Hematopoietic multipotent progenitor cell treated with erythropoietin and hydrocortisone succinate and interleukin-3 and kit ligand, for 4 days (in vitro differentiated cells): Measurements from ENCODE around the gene NAT9.
A peak's percentile ranks its signal among the peaks of the same experiment; 100 is the strongest.

Source experiments
- DNase-seq: peaks from one replicate; pipeline ENCODE4 v3.0.0-alpha.2; 2015

Gene NAT9

DNA sequence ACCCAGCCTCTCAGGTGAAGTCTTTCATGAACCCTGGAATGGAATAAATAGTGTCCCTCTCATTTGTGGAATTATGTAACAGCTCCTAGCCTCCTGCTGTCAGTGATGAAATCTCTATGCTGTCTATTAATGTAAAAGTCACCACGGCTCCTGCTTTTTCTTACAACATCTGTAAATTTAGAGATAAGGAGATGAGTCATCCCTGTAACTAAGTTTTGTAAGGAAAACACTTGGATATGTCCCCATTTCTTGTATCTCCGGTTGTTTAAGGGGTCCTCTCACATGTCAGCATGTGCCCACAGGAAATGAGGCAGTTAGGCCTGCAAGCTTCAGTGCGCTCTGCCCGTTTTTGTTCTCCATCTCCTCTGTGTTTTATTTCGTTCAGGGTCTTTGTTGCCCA is 2.8 kb upstream of the NAT9 start:
- peak; percentile 44 for DNase-seq

DNA sequence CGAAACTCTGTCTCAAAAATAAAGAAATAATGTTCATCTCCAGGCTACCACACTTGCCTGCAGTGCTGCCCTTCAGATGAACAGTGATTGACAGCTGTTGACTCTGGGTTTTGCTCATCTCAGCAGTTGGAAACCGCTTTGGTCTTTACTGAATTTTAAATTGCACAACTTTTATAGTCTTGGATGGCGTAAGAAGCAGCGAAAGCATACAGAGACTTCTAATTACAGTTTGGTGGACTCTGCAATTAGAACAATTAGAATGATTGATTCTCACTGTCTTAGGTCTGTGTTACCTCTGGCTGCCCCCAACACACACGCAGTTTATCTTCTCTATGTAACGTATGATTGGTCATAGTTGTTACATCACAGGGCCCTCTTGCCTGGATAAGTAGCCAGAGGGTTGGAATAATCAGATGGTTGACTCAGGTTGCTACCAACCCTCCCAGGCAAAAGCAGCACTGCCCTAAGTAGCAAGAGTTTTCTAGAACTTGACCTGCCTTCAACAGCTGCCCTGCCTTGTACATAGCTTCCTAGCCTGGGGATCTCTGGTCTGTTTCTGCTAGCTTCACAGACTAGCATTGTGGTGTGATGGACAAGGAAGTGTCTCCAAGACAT is 1.9 kb upstream of the NAT9 start:
- DNase-seq, result peak; percentile 56

GRCh38 chr17:74776990-74777389 is 845 bp upstream of the NAT9 start:
- DNase-seq, result peak; percentile 65

DNA sequence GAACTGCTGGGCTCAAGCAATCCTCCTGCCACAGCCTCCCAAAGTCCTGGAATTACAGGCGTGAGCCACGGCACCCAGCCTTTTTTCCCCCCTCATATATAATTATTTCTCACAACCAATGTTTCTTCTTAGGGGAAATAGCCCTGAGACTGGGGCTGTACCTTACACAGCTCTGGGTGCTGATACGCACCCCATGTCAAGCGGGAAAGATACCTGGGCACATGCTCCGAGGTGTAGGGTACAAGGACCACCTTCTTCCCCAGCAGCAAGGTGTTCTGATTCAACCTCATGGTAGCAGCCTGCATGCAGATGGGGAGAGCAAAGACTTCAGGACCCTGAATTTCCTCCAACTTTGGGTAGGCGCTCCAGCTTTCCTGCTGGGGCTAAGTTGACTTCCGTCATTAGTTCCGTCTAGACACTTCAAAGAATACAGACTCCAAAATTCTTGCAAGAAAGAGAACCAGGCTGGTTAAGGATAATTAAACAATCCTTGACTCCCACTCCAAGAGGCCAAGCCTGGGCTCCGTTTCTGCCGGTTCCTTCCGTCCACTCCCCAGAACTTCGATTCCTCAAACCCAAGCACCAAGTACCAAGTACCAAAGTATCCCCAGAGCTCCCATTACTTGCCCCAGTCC is 619 bp downstream of the NAT9 start:
- peak; percentile 32 for DNase-seq

DNA sequence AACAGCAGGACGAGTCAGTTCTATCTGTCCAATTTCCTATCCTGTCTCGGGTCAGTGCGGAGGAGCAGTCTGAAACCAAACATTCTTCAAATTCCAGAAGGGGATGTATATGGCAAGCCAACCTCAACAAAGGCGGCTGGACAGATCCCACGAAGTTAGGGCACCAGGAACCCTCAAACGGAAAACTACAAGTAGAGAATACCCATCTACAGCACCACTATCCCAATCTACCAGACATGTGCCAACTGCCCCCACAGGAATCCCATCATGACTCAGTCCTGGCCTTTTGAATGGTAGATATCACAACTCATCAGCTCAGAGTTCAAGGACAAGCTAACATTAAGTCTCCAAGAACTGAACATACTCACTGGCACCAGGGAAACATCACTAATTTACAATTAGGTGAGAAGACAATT is 2.3 kb downstream of the NAT9 start:
- no peak for DNase-seq

DNA sequence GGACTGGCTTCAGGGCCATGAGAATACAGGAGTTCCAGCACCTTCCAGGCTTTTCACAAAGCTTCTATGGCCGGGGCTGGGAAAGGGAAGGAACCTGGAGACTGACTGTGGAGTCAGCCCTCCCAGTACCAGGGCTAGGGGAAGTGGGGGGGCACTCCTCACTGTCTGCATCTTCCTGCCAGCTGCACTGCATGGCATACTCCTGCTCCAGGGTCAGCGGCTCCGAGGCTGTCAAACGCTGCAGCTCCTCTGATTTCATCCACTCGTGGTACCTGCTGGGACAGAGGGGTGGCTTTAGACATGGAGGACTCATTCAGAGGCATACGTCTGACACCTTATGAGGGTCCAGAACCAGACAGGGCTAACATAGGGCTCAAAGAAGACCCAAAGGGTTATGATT is 2.7 kb downstream of the NAT9 start:
- no peak for DNase-seq

DNA sequence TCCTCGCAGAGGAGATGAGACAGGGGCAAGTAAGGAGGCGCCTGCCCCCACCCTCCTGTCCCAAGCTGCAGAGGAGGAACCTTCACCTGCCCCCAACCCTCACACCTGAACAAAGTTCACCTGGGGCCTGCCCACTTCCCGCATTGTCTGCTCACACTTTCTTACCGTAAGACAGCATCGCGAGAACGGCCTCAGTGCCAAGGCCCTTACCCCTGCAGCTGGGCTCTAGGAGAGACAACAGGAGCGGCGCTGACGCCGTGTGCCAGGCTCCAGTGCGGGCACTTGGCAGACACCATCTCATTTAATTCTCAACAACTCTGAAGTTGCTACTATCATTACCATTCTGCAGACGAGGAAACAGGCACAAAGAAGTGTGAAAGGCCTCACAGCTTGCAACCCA is 4.1 kb downstream of the NAT9 start:
- no peak for DNase-seq

DNA sequence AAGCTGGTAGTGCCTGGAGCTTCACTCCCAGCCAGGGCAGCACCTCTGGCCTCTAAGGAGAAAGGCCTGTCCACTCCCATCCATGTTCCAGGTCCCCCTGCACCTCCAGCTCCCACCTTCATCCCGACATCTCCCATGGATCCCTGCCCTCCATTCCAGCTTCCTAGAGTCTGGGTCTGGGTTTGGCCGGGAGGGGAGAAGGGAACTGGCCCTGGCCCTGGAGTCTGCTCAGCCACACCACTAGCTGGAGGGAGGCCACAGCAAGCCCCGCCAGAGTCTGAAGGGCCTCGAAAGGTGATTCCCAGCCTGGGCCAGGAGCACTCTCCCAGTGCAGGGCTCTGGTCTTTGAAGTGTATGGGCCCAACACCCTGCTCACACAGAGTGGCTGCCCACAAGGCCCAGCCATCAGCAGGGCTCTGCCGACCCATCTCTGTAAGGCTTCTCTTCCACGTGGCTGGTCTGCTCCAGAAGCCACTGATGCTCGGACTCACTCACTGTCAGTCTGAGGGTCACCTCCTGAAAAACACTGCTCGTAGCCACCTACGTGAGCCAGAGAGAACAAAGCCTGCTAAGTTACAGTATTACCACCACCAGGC is 4.7 kb downstream of the NAT9 start:
- no peak for DNase-seq

- peak; percentile 81 for DNase-seq
Measured at GRCh38 chr17:74770498-74771318, 5.4 kb downstream of the NAT9 start.

GRCh38 chr17:74769856-74770497 is 6.2 kb downstream of the NAT9 start:
- DNase-seq, result no peak

DNA sequence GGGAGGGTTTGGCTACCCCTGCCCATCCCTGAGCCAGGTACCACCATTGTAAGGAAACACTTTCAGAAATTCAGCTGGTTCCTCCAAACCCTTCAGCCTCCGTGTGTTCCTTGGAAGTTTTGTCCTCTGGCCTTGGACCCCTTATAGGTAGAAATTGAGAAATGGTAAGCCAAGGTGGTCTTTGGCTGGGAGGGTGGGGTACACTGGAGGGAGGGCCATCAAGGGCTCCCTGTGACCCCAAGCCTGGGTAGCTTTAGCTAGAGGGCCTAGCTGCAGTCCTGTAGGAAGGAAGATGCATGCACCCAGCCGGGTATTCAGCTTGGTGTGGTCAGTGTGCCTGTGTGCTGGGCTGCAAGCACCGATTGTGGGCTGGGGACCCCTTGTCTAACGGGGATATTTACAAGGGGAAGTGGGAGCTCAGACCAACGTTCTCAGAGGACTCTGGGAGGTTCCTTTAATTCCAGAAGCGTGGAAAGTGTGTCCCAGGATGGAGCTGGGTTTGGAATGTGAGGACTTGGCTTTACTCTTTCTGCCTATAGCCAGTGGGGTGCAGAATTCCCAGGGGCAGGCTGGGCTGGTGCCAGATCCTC is 6.8 kb downstream of the NAT9 start:
- DNase-seq, result no peak

GRCh38 chr17:74768763-74769114 is 7.4 kb downstream of the NAT9 start:
- no peak for DNase-seq

- DNase-seq, result no peak
Measured at GRCh38 chr17:74768069-74768762, 7.9 kb downstream of the NAT9 start.

GRCh38 chr17:74767111-74767516 is 9.0 kb downstream of the NAT9 start:
- DNase-seq, result no peak

DNA sequence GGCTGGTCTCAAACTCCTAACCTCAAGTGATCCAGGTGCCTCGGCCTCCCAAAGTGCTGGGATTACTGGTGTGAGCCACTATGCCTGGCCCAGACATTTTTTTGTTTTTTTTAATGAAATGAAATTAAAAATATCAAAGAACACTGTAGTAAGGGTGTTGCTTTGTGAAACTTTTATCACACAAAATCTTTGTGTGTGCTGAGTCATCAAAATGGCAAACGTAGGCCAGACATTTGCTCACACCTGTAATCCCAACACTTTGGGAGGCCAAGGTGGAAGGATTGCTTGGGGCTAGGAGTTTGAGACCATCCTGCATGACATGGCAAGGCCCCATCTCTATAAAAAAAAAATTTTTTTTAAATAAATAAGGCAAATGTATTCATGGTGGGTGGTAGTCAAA is 9.7 kb downstream of the NAT9 start:
- DNase-seq, result no peak

DNA sequence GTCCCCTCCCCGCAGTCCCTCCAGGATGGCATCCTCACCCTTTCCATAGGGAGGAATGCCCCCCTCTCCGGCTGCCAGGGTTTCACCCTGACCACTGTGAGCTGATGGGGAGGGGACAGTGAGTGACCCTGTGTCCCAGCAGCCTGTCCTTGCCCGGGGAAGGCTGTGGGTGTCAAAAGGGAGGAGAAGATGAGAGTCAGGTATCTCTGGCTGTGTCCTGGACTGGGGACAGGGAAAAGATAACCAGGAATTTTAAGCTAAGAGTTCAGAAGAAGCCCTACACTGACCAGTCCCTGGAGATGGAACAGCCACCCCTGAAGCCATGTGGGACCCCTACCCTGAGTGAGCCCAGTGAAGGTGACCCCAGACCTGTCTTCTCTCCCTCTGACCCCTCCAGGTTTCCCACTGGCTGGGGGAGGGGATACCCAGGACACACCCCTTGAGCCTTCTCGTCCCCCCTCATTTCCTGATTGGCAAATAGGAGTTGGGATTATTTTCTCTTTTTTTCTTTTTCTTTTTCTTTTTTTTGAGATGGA is 11.3 kb downstream of the NAT9 start:
- no peak for DNase-seq

GRCh38 chr17:74763565-74764387 is 12.4 kb downstream of the NAT9 start:
- no peak for DNase-seq

- DNase-seq, result no peak
Measured at GRCh38 chr17:74761931-74762330, 14.2 kb downstream of the NAT9 start.

GRCh38 chr17:74761419-74761818 is 14.7 kb downstream of the NAT9 start:
- DNase-seq, result no peak

GRCh38 chr17:74760404-74761105 is 15.6 kb downstream of the NAT9 start:
- no peak for DNase-seq
